Fibroblast of lung (primary cell): ENCODE measurements around the gene MDM1. TPM values are rescaled to one million over a fixed set of nuclear protein-coding genes. Genes with fewer than 3 reads are reported as not detected.

ENCODE experiments used
- DNase-seq, 2 donors: peaks; one replicate each; pipeline versions ENCODE4 v3.0.0 to v3.0.0-alpha.2; 2010; ENCODE audit warnings: low read depth in 2 of 2
- H2AFZ ChIP-seq: 2 replicates; pipeline ENCODE4 v1.5.1; 2012; ENCODE audit warnings: low read length, control low read depth, inconsistent platforms
- H3K27ac ChIP-seq: 2 replicates; pipeline ENCODE4 v1.5.1; 2011; ENCODE audit warnings: low read length, control low read depth; ENCODE audit not compliant: insufficient read depth
- H3K27me3 ChIP-seq: 2 replicates; pipeline ENCODE4 v1.5.1; 2011; ENCODE audit warnings: mild to moderate bottlenecking, low read length; ENCODE audit not compliant: control insufficient read depth, insufficient read depth
- H3K36me3 ChIP-seq: 2 replicates; pipeline ENCODE4 v1.5.1; 2011; ENCODE audit warnings: low read length; ENCODE audit not compliant: control insufficient read depth, insufficient read depth
- H3K4me1 ChIP-seq: 2 replicates; pipeline ENCODE4 v1.5.1; 2011; ENCODE audit warnings: low read length; ENCODE audit not compliant: control insufficient read depth, insufficient read depth; ENCODE audit errors: extremely low read depth
- H3K4me2 ChIP-seq: 2 replicates; pipeline ENCODE4 v1.5.1; 2011; ENCODE audit warnings: low read length, control low read depth; ENCODE audit not compliant: insufficient read depth; ENCODE audit errors: extremely low read depth
- H3K4me3 ChIP-seq, 4 experiments: fragments of 200-600 bp in 1 of 4; sonication (generic) in 1 of 4; replicated peaks in 1 of 4; 2 replicates each; pipeline ENCODE4 v1.5.1; 2011 to 2016; ENCODE audit warnings: low read length in 4 of 4, low read depth in 3 of 4, mild to moderate bottlenecking in 3 of 4, control low read depth in 2 of 4, inconsistent platforms in 1 of 4, mixed read lengths in 1 of 4; ENCODE audit not compliant: insufficient read depth in 1 of 4; ENCODE audit errors: control extremely low read depth in 1 of 4
- H3K79me2 ChIP-seq: 2 replicates; pipeline ENCODE4 v1.5.1; 2012; ENCODE audit warnings: mild to moderate bottlenecking, low read length, inconsistent platforms; ENCODE audit not compliant: control insufficient read depth, insufficient read depth
- H3K9ac ChIP-seq: 2 replicates; pipeline ENCODE4 v1.5.1; 2011; ENCODE audit warnings: mild to moderate bottlenecking, low read length, control low read depth; ENCODE audit not compliant: insufficient read depth
- H3K9me3 ChIP-seq: 2 replicates; pipeline ENCODE4 v1.5.1; 2012; ENCODE audit warnings: low read depth, low read length; ENCODE audit not compliant: control insufficient read depth, insufficient read depth
- H4K20me1 ChIP-seq: 2 replicates; pipeline ENCODE4 v1.5.1; 2011; ENCODE audit warnings: low read length; ENCODE audit not compliant: control insufficient read depth, insufficient read depth; ENCODE audit errors: extremely low read depth
- EZH2 ChIP-seq: IDR thresholded peaks from 2 replicates; pipeline ENCODE4 v1.5.1; 2012; ENCODE audit warnings: low read length, control low read depth, mild to moderate bottlenecking; ENCODE audit errors: missing control alignments
- polyA plus RNA-seq, 2 donors: library from polyadenylated mRNA; depleted of rRNA in 1 of 2; stranded (reverse) in 1 of 2; unstranded in 1 of 2; fragments of >200 nt; gene quantifications; 2 replicates each; pipeline ENCODE4 v1.2.1, GENCODE V29; 2011 to 2012; ENCODE audit warnings: missing spikeins in 1 of 2
- total RNA-seq: library from RNA; depleted of rRNA; stranded (reverse); fragments of >200 nt; gene quantifications from 2 replicates; pipeline ENCODE4 v1.2.1, GENCODE V29; 2014
- TF ChIP-seq, protein P1 (sequence below), 2 donors: IDR thresholded peaks in 1 of 2; conservative IDR thresholded peaks in 1 of 2; 1 replicate in 1 of 2; 2 replicates in 1 of 2; pipeline ENCODE4 v1.5.1; 2011 to 2012; ENCODE audit warnings: low read length in 2 of 2, control low read depth in 1 of 2, inconsistent platforms in 1 of 2, low read depth in 1 of 2, mild to moderate bottlenecking in 1 of 2

Gene MDM1
- total and polyA plus RNA-seq, 2 donors (not counting 1 experiment from before 2014, with no cell fraction given), result 7.4 to 12.4 TPM

DNA sequence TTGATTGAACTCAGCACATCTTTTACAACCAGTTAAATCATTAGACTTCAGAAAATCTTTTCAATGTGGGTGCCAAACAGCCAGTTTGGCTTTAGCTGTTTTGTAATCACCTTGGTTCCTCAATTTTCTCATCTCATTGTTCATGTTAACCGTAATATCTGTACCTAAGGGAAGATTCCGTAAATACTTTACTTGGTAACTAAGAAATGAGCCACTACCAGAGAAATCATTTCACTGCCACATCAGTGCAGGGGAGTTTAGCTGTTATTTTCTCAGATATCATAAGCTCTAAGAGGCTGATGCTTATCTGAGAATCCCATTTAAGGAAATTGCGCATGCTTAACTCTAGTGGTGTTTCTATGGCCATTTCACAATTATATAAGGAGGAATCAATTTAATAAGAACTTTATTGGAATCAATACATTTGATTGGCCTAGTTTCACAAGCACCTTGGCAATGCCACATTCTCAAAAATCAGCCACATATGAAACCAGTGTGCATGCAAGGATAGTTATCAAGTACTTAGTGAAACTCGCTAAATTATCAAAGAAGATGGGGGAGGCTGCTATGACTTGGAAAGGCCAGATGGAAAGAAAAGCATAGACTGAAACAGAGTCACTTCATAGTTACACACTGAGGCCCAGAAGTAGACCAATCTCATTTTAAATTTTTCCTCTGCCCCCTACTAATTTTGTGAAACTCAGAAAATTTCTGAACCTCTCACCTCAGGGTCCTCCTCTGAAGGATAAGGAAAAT, 50.7 kb downstream of the MDM1 start:
- Histone ChIP-seq H3K9ac (no peak overlapping the region), H3K27ac (no peak overlapping the region), H3K79me2 (no peaks in the 10 kb centered on the region), H3K27me3 (no peaks in the 10 kb centered on the region), H3K4me3 (no peak overlapping the region), H3K4me1 (no peaks in the 10 kb centered on the region), H3K36me3 (no peaks in the 10 kb centered on the region), H4K20me1 (no peaks in the 10 kb centered on the region), H3K4me2 (no peak overlapping the region), H2AFZ (no peak overlapping the region), H3K9me3 (no peaks in the 10 kb centered on the region)
- no peak for DNase-seq
- TF ChIP-seq EZH2, result no peak
- TF ChIP-seq, protein P1, sequence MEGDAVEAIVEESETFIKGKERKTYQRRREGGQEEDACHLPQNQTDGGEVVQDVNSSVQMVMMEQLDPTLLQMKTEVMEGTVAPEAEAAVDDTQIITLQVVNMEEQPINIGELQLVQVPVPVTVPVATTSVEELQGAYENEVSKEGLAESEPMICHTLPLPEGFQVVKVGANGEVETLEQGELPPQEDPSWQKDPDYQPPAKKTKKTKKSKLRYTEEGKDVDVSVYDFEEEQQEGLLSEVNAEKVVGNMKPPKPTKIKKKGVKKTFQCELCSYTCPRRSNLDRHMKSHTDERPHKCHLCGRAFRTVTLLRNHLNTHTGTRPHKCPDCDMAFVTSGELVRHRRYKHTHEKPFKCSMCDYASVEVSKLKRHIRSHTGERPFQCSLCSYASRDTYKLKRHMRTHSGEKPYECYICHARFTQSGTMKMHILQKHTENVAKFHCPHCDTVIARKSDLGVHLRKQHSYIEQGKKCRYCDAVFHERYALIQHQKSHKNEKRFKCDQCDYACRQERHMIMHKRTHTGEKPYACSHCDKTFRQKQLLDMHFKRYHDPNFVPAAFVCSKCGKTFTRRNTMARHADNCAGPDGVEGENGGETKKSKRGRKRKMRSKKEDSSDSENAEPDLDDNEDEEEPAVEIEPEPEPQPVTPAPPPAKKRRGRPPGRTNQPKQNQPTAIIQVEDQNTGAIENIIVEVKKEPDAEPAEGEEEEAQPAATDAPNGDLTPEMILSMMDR (conservative IDR thresholded peaks at IDR 0.05 in 1 of 2, IDR thresholded peaks at IDR 0.05 in 1 of 2; ENCODE audit: low read depth in 1 of 2, low read length in 2 of 2), result no peak

DNA sequence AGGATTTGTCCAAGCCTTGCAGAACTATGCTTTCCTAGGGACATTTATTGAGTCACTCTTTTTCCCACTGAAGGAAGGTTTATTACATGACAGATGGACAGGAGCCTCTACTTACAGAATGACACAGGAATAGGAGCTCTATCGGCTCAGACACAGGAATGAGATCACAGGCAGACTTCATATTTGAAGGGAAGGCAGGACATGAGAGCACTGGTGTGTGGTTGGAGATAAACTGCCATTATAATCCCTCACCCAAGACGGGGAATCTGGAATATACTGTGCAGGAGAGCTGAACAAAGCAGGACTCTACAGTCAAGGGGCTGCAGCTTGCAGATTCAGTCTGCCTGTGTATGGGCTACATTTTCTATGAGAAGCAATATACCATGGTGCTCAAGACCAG, 51.9 kb downstream of the MDM1 start:
- Histone ChIP-seq H3K4me3 (no peak overlapping the region), H2AFZ (no peak overlapping the region), H3K79me2 (no peaks in the 10 kb centered on the region), H3K9ac (no peak overlapping the region), H3K4me1 (no peaks in the 10 kb centered on the region), H3K36me3 (no peaks in the 10 kb centered on the region), H3K4me2 (no peak overlapping the region), H3K27me3 (no peaks in the 10 kb centered on the region), H3K9me3 (no peaks in the 10 kb centered on the region), H3K27ac (no peak overlapping the region), H4K20me1 (no peaks in the 10 kb centered on the region)
- TF ChIP-seq, protein P1 (conservative IDR thresholded peaks at IDR 0.05 in 1 of 2, IDR thresholded peaks at IDR 0.05 in 1 of 2; ENCODE audit: low read depth in 1 of 2, low read length in 2 of 2), result no peak
- TF ChIP-seq EZH2, result no peak
- no peak for DNase-seq

DNA sequence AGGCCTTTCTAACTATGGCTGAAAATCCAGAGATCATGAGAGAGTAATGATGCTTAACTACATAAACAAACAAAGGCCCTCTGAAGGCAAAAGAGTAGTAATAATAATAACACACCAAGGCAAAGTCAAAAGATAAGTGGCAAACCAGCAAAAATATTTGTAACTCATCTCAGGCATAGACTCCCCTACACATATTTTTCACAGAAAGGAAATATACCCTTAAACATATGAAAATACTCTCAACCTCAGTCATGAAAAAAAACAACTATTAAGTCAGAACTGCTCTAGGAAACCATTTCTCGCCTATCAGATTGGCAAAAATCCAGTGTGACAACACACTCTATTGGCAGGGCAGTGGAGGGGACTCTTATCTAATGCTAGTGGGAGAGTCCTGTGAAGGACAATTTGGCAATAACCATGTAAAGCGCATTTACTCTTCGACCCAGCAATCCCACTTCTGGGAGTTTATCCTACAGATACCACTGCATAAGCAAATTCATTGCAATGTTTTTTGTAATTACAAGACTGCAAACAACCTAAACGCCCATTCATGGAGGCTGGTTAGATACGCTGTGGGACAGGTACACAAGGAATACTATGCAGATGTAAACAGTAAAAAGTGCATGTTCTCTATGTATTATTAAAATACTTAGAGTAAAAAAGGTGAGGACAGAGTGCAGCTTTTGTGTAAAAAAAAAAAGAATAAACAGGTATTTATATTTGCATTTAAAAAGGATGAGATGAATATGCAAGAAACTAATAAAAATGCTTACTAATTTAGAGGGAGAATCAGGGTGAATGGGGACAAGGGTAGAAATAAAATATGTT, 52.7 kb downstream of the MDM1 start:
- H4K20me1 ChIP-seq, result no peaks in the 10 kb centered on the region
- no peak overlapping the region for H3K27ac ChIP-seq
- H3K4me2 ChIP-seq, result no peak overlapping the region
- H3K9me3 ChIP-seq, result no peaks in the 10 kb centered on the region
- H3K4me1 ChIP-seq, result no peaks in the 10 kb centered on the region
- peak; percentile 45 to 55 for DNase-seq
- no peak overlapping the region for H3K9ac ChIP-seq
- no peaks in the 10 kb centered on the region for H3K79me2 ChIP-seq
- no peaks in the 10 kb centered on the region for H3K36me3 ChIP-seq
- H3K27me3 ChIP-seq, result no peaks in the 10 kb centered on the region
- no peak overlapping the region for H2AFZ ChIP-seq
- H3K4me3 ChIP-seq, result no peak overlapping the region
- TF ChIP-seq EZH2, result no peak
- TF ChIP-seq, protein P1 (conservative IDR thresholded peaks at IDR 0.05 in 1 of 2, IDR thresholded peaks at IDR 0.05 in 1 of 2; ENCODE audit: low read depth in 1 of 2, low read length in 2 of 2), result no peak
